Effector memory CD4-positive, alpha-beta T cell (primary cell): ENCODE results near the gene MAML2.

Experiments
- DNase-seq, 3 donors: peaks; one replicate each; pipeline ENCODE4 v3.0.0-alpha.2; 2020
- H3K27ac ChIP-seq: 2 replicates; pipeline ENCODE4 v1.7.0; 2013; ENCODE audit warnings: mild to moderate bottlenecking, low read length, moderate library complexity; ENCODE audit not compliant: insufficient read depth, poor library complexity, severe bottlenecking
- H3K27me3 ChIP-seq: replicated peaks from 2 replicates; pipeline ENCODE4 v1.7.0; 2013; ENCODE audit warnings: mild to moderate bottlenecking, low read length; ENCODE audit not compliant: insufficient read depth, control insufficient read depth, poor library complexity, severe bottlenecking
- H3K36me3 ChIP-seq: 2 replicates; pipeline ENCODE4 v1.7.0; 2013; ENCODE audit warnings: mild to moderate bottlenecking, low read length, moderate library complexity; ENCODE audit not compliant: control insufficient read depth, insufficient read depth
- H3K4me1 ChIP-seq: 2 replicates; pipeline ENCODE4 v1.7.0; 2013; ENCODE audit warnings: low read length, mild to moderate bottlenecking; ENCODE audit not compliant: control insufficient read depth, insufficient read depth, poor library complexity, severe bottlenecking
- H3K4me3 ChIP-seq: 2 replicates; pipeline ENCODE4 v1.7.0; 2013; ENCODE audit warnings: low read length, low read depth, mild to moderate bottlenecking; ENCODE audit not compliant: insufficient read depth, poor library complexity, severe bottlenecking
- H3K9me3 ChIP-seq: 2 replicates; pipeline ENCODE4 v1.7.0; 2013; ENCODE audit warnings: mild to moderate bottlenecking, low read length, moderate library complexity; ENCODE audit not compliant: control insufficient read depth

The MAML2 gene

DNA sequence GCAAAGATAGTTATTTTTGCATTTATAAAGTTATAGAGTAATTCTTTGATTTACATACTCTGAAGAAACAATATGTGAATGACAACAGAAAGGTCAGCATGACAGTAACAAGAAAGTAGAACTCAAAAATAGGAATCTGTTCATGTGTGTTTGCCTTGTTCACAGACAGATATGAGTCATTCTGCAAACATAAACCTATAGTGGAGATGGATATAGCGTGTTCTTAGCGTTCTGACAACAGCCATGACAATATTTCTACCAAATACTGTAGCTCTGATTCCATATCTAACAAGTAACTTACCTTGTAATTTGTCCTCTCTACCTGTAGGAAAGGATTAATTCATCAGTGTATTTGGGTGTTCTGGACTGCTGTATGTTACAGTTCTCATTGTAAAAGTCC lies 210.6 kb downstream of the MAML2 start:
- no peak overlapping the region for H3K27ac ChIP-seq
- no peaks in the 10 kb centered on the region for H3K27me3 ChIP-seq
- H3K9me3 ChIP-seq = no peaks in the 10 kb centered on the region
- H3K4me3 ChIP-seq = no peak overlapping the region
- H3K36me3 ChIP-seq = no peaks in the 10 kb centered on the region
- DNase-seq = no peak
- peaks cover 21% of the 10 kb centered on the region for H3K4me1 ChIP-seq

DNA sequence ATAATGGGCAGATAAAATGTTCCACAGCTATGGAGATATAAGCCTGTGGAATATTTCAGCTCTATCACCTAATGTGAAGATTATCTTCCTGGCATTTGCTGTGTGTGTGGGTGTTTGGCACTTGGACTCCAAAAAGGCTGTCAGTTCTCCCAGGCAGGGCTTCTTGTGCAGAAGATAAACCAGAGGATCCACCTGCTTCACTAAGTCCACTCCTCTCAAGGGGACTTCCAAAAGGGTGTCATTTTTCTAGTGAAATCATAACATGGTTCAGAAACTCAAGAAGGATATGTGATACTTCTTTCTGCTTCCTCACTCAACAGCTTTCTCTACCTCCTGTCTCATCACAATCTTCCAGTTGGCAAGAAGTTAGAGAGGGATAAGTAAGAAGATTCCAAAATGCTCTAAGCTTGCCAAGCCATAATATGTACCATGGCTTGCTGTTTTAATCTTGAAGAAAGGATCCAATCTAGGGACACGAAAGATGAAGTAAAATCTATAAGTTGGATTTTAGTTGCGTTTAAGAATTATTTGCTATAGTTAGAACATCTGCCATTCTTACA lies 212.9 kb downstream of the MAML2 start:
- Histone ChIP-seq H3K4me1 (peaks cover 8% of the 10 kb centered on the region), H3K9me3 (no peaks in the 10 kb centered on the region), H3K27ac (no peak overlapping the region), H3K36me3 (no peaks in the 10 kb centered on the region), H3K4me3 (no peak overlapping the region), H3K27me3 (no peaks in the 10 kb centered on the region)
- DNase-seq = no peak

DNA sequence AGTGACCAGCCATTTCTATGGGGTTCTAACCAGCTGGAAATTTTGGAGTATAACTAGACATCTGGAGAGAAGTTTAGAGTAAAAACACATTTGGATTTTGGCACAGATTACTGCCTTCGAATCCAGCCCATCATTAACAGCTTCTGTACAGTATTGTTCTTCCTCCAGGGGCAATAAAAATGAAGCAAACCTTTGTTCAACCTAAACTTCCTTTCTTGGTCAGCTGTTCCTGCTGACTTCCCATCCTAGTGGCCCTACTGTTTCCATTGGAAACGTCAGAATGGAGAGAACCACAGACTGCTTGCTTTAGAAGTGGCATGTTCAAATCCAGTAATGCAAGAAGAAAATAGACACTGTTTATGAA lies 215.4 kb downstream of the MAML2 start:
- Histone ChIP-seq H3K9me3 (no peaks in the 10 kb centered on the region), H3K4me1 (peaks cover 6% of the 10 kb centered on the region), H3K4me3 (no peak overlapping the region), H3K27me3 (no peaks in the 10 kb centered on the region), H3K27ac (no peak overlapping the region), H3K36me3 (no peaks in the 10 kb centered on the region)
- no peak for DNase-seq

DNA sequence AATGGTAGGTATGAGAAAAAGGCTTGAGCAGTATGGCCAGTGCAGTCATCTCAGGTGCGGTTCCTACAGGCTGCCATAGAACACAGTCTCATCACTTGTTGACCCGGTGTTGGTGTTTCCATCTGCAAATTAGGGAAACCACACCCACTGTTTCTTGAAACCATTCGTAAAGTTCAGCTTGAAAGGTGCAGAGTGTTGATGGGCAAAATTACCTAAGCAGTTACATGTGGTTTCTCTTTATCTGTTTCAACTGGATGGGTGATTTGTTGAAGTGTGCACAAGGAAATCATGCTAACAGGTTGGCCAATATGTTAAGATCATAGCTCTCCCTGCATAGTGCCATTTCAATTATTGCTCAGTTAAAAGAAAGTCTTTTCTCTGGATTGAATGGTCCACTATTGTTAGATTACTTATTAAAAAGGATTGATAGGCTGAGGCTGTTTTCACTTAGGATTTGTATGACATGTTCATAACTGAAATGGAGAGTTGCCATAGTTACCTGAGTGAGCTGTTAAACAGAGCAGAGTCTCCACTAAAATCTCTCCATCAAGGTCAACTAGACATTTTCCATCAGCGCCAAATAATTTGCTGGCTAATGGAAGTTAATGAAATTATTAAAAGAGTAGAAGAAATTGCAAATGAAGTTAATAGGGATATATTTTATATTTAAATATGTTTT lies 215.9 kb downstream of the MAML2 start:
- peaks cover 6% of the 10 kb centered on the region for H3K4me1 ChIP-seq
- no peak for DNase-seq
- H3K9me3 ChIP-seq = no peaks in the 10 kb centered on the region
- H3K36me3 ChIP-seq = no peaks in the 10 kb centered on the region
- H3K27ac ChIP-seq = no peak overlapping the region
- H3K27me3 ChIP-seq = no peaks in the 10 kb centered on the region
- no peak overlapping the region for H3K4me3 ChIP-seq

DNA sequence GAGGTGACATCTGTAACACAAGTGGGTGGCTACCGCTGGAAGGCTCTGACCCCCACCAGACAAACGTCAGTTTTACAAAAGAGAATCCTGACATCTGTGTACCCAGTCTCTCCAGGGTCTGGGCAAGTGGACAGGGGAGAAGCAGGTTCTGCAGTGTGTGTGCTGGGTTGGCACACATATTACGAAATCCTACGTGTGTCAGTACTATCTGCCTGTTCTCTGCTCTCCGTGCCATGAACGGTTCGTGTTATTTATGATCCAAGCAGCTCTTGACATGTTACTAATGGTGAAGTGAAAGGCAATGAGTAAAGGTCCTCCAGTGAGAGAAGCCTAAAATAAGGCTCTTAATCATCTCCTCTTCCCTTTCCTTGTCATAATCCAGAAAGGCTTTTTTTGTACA lies 217.6 kb downstream of the MAML2 start:
- Histone ChIP-seq H3K9me3 (no peaks in the 10 kb centered on the region), H3K27ac (no peak overlapping the region), H3K4me3 (no peak overlapping the region), H3K36me3 (no peaks in the 10 kb centered on the region), H3K27me3 (no peaks in the 10 kb centered on the region), H3K4me1 (peaks cover 6% of the 10 kb centered on the region)
- no peak for DNase-seq

DNA sequence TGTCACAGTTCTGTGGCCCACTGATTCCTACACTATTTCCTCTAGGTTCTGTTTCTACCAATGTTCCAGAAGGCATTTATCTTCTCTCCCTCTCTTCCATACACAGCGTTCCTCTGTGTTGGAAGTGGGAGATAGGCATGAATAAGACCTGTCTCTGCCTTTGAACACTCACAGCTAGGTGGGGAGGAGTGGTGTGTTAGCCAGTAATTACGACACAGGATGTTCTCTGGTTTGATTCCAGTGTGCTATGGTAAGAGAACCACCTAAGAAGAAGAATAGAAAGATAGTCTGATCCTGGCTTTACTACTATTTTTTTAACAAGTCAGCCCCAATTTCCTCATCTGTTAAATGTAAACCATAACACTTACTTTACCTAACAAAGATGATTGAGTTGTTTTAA lies 218.8 kb downstream of the MAML2 start:
- no peak for DNase-seq
- H3K27ac ChIP-seq = no peak overlapping the region
- H3K4me1 ChIP-seq = peaks cover 6% of the 10 kb centered on the region
- no peaks in the 10 kb centered on the region for H3K9me3 ChIP-seq
- H3K27me3 ChIP-seq = no peaks in the 10 kb centered on the region
- H3K4me3 ChIP-seq = no peak overlapping the region
- no peaks in the 10 kb centered on the region for H3K36me3 ChIP-seq

DNA sequence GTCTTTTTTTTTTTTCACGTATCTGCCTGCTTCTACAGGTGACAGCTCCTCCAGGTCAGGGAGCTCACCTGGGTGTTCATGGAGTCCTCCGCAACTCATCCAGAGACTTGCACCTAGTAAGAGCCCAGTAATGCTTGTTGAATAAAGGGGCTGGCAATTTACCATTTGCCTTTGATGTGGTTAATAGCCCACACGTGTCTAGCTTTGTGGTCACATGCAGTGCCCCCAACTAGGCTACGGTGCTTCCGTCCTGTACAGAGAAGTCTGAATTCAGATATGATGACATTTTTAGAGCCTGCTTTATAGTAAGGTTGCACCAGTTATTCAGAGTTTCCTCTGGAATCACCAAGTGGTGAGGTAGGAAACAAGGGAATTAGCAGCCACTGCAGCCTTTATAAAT lies 219.7 kb downstream of the MAML2 start:
- Histone ChIP-seq H3K27me3 (no peaks in the 10 kb centered on the region), H3K4me3 (no peak overlapping the region)
- DNase-seq = no peak

DNA sequence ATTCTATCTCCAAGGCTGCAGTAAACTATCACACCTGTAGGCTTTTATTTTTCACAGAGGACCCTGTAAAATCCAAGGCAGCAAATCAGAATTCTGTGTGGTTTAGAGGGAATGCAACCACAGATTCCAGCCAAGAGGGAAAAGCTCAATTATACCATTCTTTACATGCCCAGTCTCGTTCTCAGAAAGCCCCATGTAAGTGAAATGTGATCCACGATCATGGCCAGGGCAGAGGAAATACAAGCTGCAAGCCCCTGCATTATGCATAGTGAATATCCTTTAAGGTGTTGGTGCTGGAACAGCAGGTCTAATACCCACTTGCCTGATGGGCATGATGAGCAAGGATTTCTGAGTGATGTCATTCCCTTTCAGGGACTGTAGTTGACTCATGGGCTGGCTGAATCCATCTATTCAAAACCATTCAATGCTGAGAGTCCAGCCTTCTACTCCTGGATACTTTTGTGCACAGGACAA lies 220.4 kb downstream of the MAML2 start:
- no peak overlapping the region for H3K27ac ChIP-seq
- DNase-seq = no peak
- H3K36me3 ChIP-seq = no peaks in the 10 kb centered on the region
- H3K4me1 ChIP-seq = peaks cover 6% of the 10 kb centered on the region
- H3K27me3 ChIP-seq = no peaks in the 10 kb centered on the region
- no peaks in the 10 kb centered on the region for H3K9me3 ChIP-seq
- no peak overlapping the region for H3K4me3 ChIP-seq

More for the DNA sequence above, 219.7 kb downstream of the MAML2 start:
- Histone ChIP-seq H3K4me1 (peaks cover 6% of the 10 kb centered on the region), H3K36me3 (no peaks in the 10 kb centered on the region), H3K27ac (no peak overlapping the region), H3K9me3 (no peaks in the 10 kb centered on the region)

DNA sequence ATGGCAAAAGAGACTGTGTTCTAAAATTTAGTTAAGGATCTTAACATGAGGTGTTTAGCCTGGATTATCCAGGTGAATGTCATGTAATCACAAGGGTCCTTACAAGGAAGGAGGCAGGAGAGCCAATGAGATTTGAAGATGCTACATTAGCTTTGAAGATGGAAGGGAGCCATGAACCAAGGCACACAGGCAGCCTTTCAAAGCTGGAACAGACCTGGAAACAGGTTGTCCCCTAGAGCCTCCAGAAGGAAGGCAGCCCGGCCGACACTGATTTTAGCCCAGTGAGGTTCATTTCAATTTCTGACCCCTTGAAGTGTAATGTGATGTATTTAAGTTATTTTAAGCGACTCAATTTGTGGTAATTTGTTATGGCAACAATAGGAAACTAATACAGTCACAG lies 223.8 kb downstream of the MAML2 start:
- Histone ChIP-seq H3K27ac (no peak overlapping the region), H3K4me3 (no peak overlapping the region), H3K9me3 (no peaks in the 10 kb centered on the region), H3K4me1 (peaks cover 6% of the 10 kb centered on the region), H3K27me3 (no peaks in the 10 kb centered on the region), H3K36me3 (no peaks in the 10 kb centered on the region)
- no peak for DNase-seq

DNA sequence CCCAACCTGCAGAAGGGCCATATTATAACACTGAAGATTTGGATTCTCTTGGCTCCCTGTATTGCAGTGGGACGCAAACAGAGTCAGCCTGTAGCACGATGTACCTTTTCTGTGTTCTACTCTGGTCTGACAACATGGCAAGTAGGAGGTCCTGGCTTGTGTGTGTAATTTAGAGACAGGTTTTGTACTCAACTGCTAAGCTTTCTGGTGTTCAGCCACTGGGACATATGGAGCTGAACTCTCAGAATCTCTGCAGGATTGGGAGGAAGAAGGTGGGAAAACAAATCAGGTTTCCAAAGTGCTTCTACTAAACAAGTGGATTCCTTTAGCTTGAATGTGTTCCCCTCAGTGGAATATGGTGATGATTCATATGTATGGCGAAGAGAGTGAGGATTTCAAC lies 226.6 kb downstream of the MAML2 start:
- H3K36me3 ChIP-seq = no peaks in the 10 kb centered on the region
- no peaks in the 10 kb centered on the region for H3K9me3 ChIP-seq
- no peak for DNase-seq
- no peak overlapping the region for H3K4me3 ChIP-seq
- no peaks in the 10 kb centered on the region for H3K27me3 ChIP-seq
- no peak overlapping the region for H3K27ac ChIP-seq
- no peaks in the 10 kb centered on the region for H3K4me1 ChIP-seq
